HCT116 (cell line): Measurements from ENCODE around the gene FKBP2.

Source experiments
- CEBPB ChIP-seq: IDR thresholded peaks from 2 replicates; pipeline ENCODE4 v1.6.1; 2012; ENCODE audit warnings: low read depth
- CTCF ChIP-seq, 3 experiments: fragments of 200-600 bp in 1 of 3; sonication (generic) in 1 of 3; IDR thresholded peaks in 2 of 3; conservative IDR thresholded peaks in 1 of 3; 2 replicates each; pipeline ENCODE4 v1.5.1; 2012 to 2017; ENCODE audit warnings: low read depth in 2 of 3, low read length in 2 of 3, antibody characterized with exemption in 1 of 3, borderline replicate concordance in 1 of 3, control low read depth in 1 of 3, mild to moderate bottlenecking in 1 of 3, mixed read lengths in 1 of 3, mixed run types in 1 of 3, moderate library complexity in 1 of 3; ENCODE audit not compliant: insufficient read depth in 1 of 3
- EZH2 ChIP-seq: fragments of 200-600 bp; sonication (generic); IDR thresholded peaks from 2 replicates; pipeline ENCODE4 v1.6.1; 2017; ENCODE audit warnings: antibody characterized with exemption, mixed run types
- EZH2phosphoT487 ChIP-seq: fragments of 200-600 bp; IDR thresholded peaks from 2 replicates; pipeline ENCODE4 v1.6.1; 2018; ENCODE audit warnings: antibody characterized with exemption, borderline replicate concordance
- JUND ChIP-seq: IDR thresholded peaks from 2 replicates; pipeline ENCODE4 v1.6.1; 2012
- POLR2A ChIP-seq: IDR thresholded peaks from 2 replicates; pipeline ENCODE4 v1.7.0; 2011; ENCODE audit warnings: borderline replicate concordance; ENCODE audit not compliant: insufficient read depth, insufficient read length; ENCODE audit errors: extremely low read depth
- REST ChIP-seq: IDR thresholded peaks from 2 replicates; pipeline ENCODE4 v1.6.1; 2012; ENCODE audit warnings: low read depth
- SIN3A ChIP-seq: IDR thresholded peaks from 2 replicates; pipeline ENCODE4 v1.6.1; 2012; ENCODE audit warnings: low read depth
- SP1 ChIP-seq: IDR thresholded peaks from 2 replicates; pipeline ENCODE4 v1.6.1; 2012; ENCODE audit warnings: low read depth
- SRF ChIP-seq: IDR thresholded peaks from 2 replicates; pipeline ENCODE4 v1.6.1; 2012; ENCODE audit warnings: low read depth
- TCF7L2 ChIP-seq: IDR thresholded peaks from 2 replicates; pipeline ENCODE4 v1.7.0; 2011; ENCODE audit warnings: borderline replicate concordance, inconsistent platforms; ENCODE audit not compliant: insufficient read depth, insufficient read length; ENCODE audit errors: extremely low read depth
- YY1 ChIP-seq: IDR thresholded peaks from 2 replicates; pipeline ENCODE4 v1.6.1; 2011; ENCODE audit warnings: low read length, low read depth, moderate library complexity, mild to moderate bottlenecking; ENCODE audit not compliant: insufficient replicate concordance; ENCODE audit errors: extremely low read depth
- ZBTB33 ChIP-seq: IDR thresholded peaks from 2 replicates; pipeline ENCODE4 v1.6.1; 2011; ENCODE audit warnings: mild to moderate bottlenecking, low read length, moderate library complexity; ENCODE audit not compliant: insufficient replicate concordance; ENCODE audit errors: extremely low read depth
- ZNF274 ChIP-seq: fragments of 200-500 bp; sonication (Bioruptor generic); IDR thresholded peaks from 2 replicates; pipeline ENCODE4 v1.6.1; 2014; ENCODE audit warnings: mild to moderate bottlenecking, low read depth, low read length, inconsistent platforms

- TF ChIP-seq CTCF (IDR thresholded peaks at IDR 0.05 in 2 of 3, conservative IDR thresholded peaks at IDR 0.05 in 1 of 3; ENCODE audit: borderline replicate concordance in 1 of 3, insufficient read depth in 1 of 3, low read depth in 2 of 3, low read length in 2 of 3) (no peak), POLR2A (no peak), EZH2 (no peak), TCF7L2 (no peak), SP1 (no peak), SRF (no peak), YY1 (no peak), SIN3A (no peak), CEBPB (no peak), EZH2phosphoT487 (no peak), ZNF274 (no peak), ZBTB33 (no peak), REST (no peak), JUND (no peak)
These were observed 5.3 kb upstream of the FKBP2 start for GRCh38 chr11:64235437-64236161.
